Esophagus squamous epithelium (tissue), 5 donors: Measurements from ENCODE around the gene TMCC2. TPM values are rescaled to one million over a fixed set of nuclear protein-coding genes. Genes with fewer than 3 reads are reported as not detected.

Experiments
- DNase-seq: peaks from one replicate; lab custom pipeline; 2025; lab: John Stamatoyannopoulos, UW
- H3K27ac ChIP-seq, 4 donors: fragments of 200-600 bp; sonication (generic); one replicate each; pipeline ENCODE4 v1.5.1; 2016 to 2019; ENCODE audit warnings: mild to moderate bottlenecking in 1 of 4
- H3K27me3 ChIP-seq, 4 donors: fragments of 200-600 bp; sonication (generic); 1 replicate in 3 of 4; 2 replicates in 1 of 4; pipeline versions ENCODE4 v1.5.1 to v1.6.0; 2017 to 2021; ENCODE audit warnings: antibody characterized with exemption in 1 of 4
- H3K36me3 ChIP-seq, 3 donors: fragments of 200-600 bp; sonication (generic); one replicate each; pipeline ENCODE4 v1.5.1; 2016 to 2019
- H3K4me1 ChIP-seq, 3 donors: fragments of 200-600 bp; sonication (generic); one replicate each; pipeline ENCODE4 v1.5.1; 2017 to 2019
- H3K4me3 ChIP-seq, 4 donors: fragments of 200-600 bp; sonication (generic); 1 replicate in 3 of 4; 2 replicates in 1 of 4; pipeline ENCODE4 v1.5.1; 2016 to 2019; ENCODE audit warnings: mild to moderate bottlenecking in 2 of 4, moderate library complexity in 1 of 4
- H3K9me3 ChIP-seq, 3 donors: fragments of 200-600 bp; sonication (generic); one replicate each; pipeline ENCODE4 v1.5.1; 2016 to 2019
- CTCF ChIP-seq, 6 experiments: fragments of 450-650 bp in 4 of 6; fragments of 200-600 bp in 2 of 6; sonication (generic) in 2 of 6; IDR thresholded peaks; one replicate each; pipeline ENCODE4 v1.5.1; 2016 to 2019; ENCODE audit warnings: antibody characterized with exemption in 6 of 6, mild to moderate bottlenecking in 4 of 6, moderate library complexity in 4 of 6
- POLR2A ChIP-seq, 4 donors: fragments of 450-650 bp; IDR thresholded peaks; one replicate each; pipeline ENCODE4 v1.6.1; 2017; ENCODE audit warnings: antibody characterized with exemption in 4 of 4, mild to moderate bottlenecking in 4 of 4, moderate library complexity in 3 of 4
- WGBS, 2 donors: methylation state at CpG; one replicate each; pipeline ENCODE4 v1.1.5; 2018; 5-methylcytosine and 5-hydroxymethylcytosine counted together
- intact Hi-C: fragments of 100-400 bp; cut with DNase I; formaldehyde crosslinking; loops from one replicate; pipeline ENCODE4 v1.15.0; 2022
- total RNA-seq, 4 donors: library from RNA; depleted of rRNA; stranded (reverse); fragments of >200 nt; gene quantifications; one replicate each; pipeline ENCODE4 v1.1.0, GENCODE V29; 2016
- donor health status: DM: yes; HTN: yes; CAD: no.

TMCC2 gene
- total RNA-seq, 4 donors from 2014 or later = 0.76 to 1.9 (median 0.91) TPM

GRCh38 chr1:205224736-205225135 lies 3.0 kb upstream of the TMCC2 start:
- no peaks in the 10 kb centered on the region for H3K27me3 ChIP-seq

GRCh38 chr1:205225901-205226765 lies 1.6 kb upstream of the TMCC2 start:
- intact Hi-C loops = no loop called here
- peaks cover 23 to 46% (median 28%) of the 10 kb centered on the region in 3 donors for H3K4me1 ChIP-seq
- H3K9me3 ChIP-seq = no peaks in the 10 kb centered on the region
- TF ChIP-seq CTCF (IDR thresholded peaks at IDR 0.05) = no peak
- no peak for TF ChIP-seq POLR2A (IDR thresholded peaks at IDR 0.05)
- peak overlapping the region in 1 of 4 donors; percentile 35 for H3K27ac ChIP-seq
- H3K27me3 ChIP-seq = no peaks in the 10 kb centered on the region
- no peak overlapping the region for H3K4me3 ChIP-seq
- H3K36me3 ChIP-seq = no peaks in the 10 kb centered on the region
- DNase-seq = no peak
- WGBS, 2 donors = 36 to 53% methylated on average over 11 of the region's 11 CpGs

More at GRCh38 chr1:205224736-205225135, 3.0 kb upstream of the TMCC2 start:
- H3K9me3 ChIP-seq = no peaks in the 10 kb centered on the region
- intact Hi-C loops = no loop called here
- no peaks in the 10 kb centered on the region for H3K36me3 ChIP-seq
- no peak overlapping the region for H3K4me3 ChIP-seq
- H3K27ac ChIP-seq = no peak overlapping the region
- TF ChIP-seq CTCF (IDR thresholded peaks at IDR 0.05) = no peak
- TF ChIP-seq POLR2A (IDR thresholded peaks at IDR 0.05) = no peak
- H3K4me1 ChIP-seq = peaks cover 18 to 38% (median 25%) of the 10 kb centered on the region in 3 donors
- DNase-seq = no peak

- H3K4me3 ChIP-seq = peak overlapping the region; percentile 41 to 73 (median 58)
- intact Hi-C loops = no loop called here
- H3K27ac ChIP-seq = peak overlapping the region in 3 of 4 donors; percentile 19 to 44 (median 29)
- TF ChIP-seq CTCF (IDR thresholded peaks at IDR 0.05) = peak in 1 of 6 experiments; percentile 5
- no peak for TF ChIP-seq POLR2A (IDR thresholded peaks at IDR 0.05)
- H3K4me1 ChIP-seq = peaks cover 23 to 46% (median 28%) of the 10 kb centered on the region in 3 donors
- no peak for DNase-seq
- H3K27me3 ChIP-seq = no peaks in the 10 kb centered on the region
- no peaks in the 10 kb centered on the region for H3K36me3 ChIP-seq
- no peaks in the 10 kb centered on the region for H3K9me3 ChIP-seq
- WGBS, 2 donors = 13 to 15% methylated on average over 8 of the region's 8 CpGs
These were observed 720 bp upstream of the TMCC2 start for GRCh38 chr1:205226868-205227583.

GRCh38 chr1:205228093-205228521 lies 361 bp downstream of the TMCC2 start:
- peak overlapping the region in 1 of 4 donors; percentile 29 for H3K27ac ChIP-seq
- peaks cover 23 to 46% (median 28%) of the 10 kb centered on the region in 3 donors for H3K4me1 ChIP-seq
- no peaks in the 10 kb centered on the region for H3K36me3 ChIP-seq
- intact Hi-C loops = no loop called here
- 0 to 4% methylated on average over 8 to 9 of the region's 27 CpGs for WGBS, 2 donors
- no peaks in the 10 kb centered on the region for H3K27me3 ChIP-seq
- peak overlapping the region; percentile 41 to 73 (median 58) for H3K4me3 ChIP-seq
- DNase-seq = no peak
- TF ChIP-seq CTCF (IDR thresholded peaks at IDR 0.05) (no peak), POLR2A (IDR thresholded peaks at IDR 0.05) (no peak)
- H3K9me3 ChIP-seq = no peaks in the 10 kb centered on the region
